H1 (cell line): ENCODE data around the gene SIGLECL1.

Experiments
- ASH2L ChIP-seq: fragments of 200-600, 300-600 bp; sonication (generic); IDR thresholded peaks from one replicate; pipeline ENCODE4 v1.7.1; 2017; ENCODE audit warnings: low read length
- FOSL1 ChIP-seq: IDR thresholded peaks from 2 replicates; pipeline ENCODE4 v1.6.1; 2011; ENCODE audit warnings: mild to moderate bottlenecking, low read depth, low read length, moderate library complexity; ENCODE audit not compliant: insufficient read depth
- POLR2A ChIP-seq, 2 experiments: IDR thresholded peaks; 1 replicate in 1 of 2; 2 replicates in 1 of 2; pipeline ENCODE4 v1.6.1; 2011; ENCODE audit warnings: low read depth in 2 of 2, low read length in 2 of 2, mild to moderate bottlenecking in 2 of 2; ENCODE audit errors: control extremely low read depth in 1 of 2
- POLR2AphosphoS5 ChIP-seq: IDR thresholded peaks from 2 replicates; pipeline ENCODE4 v1.6.1; 2011; ENCODE audit warnings: low read depth, low read length
- SRF ChIP-seq: IDR thresholded peaks from 2 replicates; pipeline ENCODE4 v1.6.1; 2011; ENCODE audit warnings: mild to moderate bottlenecking, low read depth, low read length, moderate library complexity
- YY1 ChIP-seq: IDR thresholded peaks from 2 replicates; pipeline ENCODE4 v1.6.1; 2011; ENCODE audit warnings: low read depth, mild to moderate bottlenecking, low read length
- TF ChIP-seq, protein P1 (sequence below), 3 experiments: IDR thresholded peaks; 1 replicate in 2 of 3; 2 replicates in 1 of 3; pipeline versions ENCODE4 v1.5.1 to v1.6.1; 2011; ENCODE audit warnings: low read length in 3 of 3, mild to moderate bottlenecking in 3 of 3, inconsistent platforms in 2 of 3, low read depth in 1 of 3, moderate library complexity in 1 of 3; ENCODE audit not compliant: insufficient read depth in 1 of 3; ENCODE audit errors: control extremely low read depth in 1 of 3

DNA sequence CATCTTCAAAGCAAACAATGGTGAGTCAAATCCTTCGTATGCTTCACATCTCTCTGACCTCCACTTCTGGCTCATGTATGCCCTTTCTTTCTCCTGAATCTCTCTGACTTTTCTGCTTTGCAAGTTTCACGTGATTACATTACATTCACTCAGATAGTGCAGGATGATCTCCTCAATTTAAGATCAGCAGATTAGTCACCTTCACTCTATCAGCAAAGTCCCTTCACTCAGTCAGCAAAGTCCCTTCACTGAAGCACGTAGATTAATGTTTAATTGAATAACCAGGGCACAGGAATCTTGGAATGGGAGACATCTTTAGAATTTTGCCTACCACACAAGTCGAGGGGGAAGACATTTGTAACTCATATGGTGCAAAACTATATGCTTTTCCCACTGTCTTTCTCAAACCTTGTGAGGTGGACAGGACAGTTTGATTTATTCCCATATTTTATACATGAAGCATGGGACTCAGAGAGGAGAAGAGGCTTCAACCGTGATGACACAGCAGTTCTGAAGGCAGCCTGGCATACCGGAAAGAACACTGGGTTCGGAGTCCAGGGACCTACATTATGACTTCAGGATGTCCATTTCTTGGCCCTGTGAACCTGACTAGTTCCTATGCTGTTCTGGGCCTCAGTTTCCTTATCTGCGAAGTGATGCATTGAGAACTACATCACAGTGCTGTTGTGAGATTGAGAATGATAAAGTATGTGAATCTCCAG is 23.3 kb downstream of the SIGLECL1 start:
- TF ChIP-seq POLR2A (IDR thresholded peaks at IDR 0.05; ENCODE audit: control extremely low read depth in 1 of 2, low read depth in 2 of 2, low read length in 2 of 2) (no peak), YY1 (no peak), POLR2AphosphoS5 (no peak), ASH2L (no peak), FOSL1 (no peak), SRF (no peak)
- TF ChIP-seq, protein P1, sequence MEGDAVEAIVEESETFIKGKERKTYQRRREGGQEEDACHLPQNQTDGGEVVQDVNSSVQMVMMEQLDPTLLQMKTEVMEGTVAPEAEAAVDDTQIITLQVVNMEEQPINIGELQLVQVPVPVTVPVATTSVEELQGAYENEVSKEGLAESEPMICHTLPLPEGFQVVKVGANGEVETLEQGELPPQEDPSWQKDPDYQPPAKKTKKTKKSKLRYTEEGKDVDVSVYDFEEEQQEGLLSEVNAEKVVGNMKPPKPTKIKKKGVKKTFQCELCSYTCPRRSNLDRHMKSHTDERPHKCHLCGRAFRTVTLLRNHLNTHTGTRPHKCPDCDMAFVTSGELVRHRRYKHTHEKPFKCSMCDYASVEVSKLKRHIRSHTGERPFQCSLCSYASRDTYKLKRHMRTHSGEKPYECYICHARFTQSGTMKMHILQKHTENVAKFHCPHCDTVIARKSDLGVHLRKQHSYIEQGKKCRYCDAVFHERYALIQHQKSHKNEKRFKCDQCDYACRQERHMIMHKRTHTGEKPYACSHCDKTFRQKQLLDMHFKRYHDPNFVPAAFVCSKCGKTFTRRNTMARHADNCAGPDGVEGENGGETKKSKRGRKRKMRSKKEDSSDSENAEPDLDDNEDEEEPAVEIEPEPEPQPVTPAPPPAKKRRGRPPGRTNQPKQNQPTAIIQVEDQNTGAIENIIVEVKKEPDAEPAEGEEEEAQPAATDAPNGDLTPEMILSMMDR (IDR thresholded peaks at IDR 0.05; ENCODE audit: control extremely low read depth in 1 of 3, insufficient read depth in 1 of 3, low read depth in 1 of 3, low read length in 3 of 3): no peak
